Stimulated activated CD4-positive, alpha-beta T cell treated with anti-CD3 and anti-CD28 coated beads, Interleukin-1b, Interleukin-23, amount 100 ng/mL, for 4 hours (primary cell): ENCODE data around the gene SAMD4A.

Experiments
- DNase-seq, 2 donors: peaks; one replicate each; pipeline ENCODE4 v3.0.0-alpha.2; 2020; ENCODE audit warnings: low read depth in 2 of 2

SAMD4A gene

GRCh38 chr14:54565785-54566409 lies 1.0 kb upstream of the SAMD4A start:
- DNase-seq: peak; percentile 66 to 79

GRCh38 chr14:54567224-54567638 lies 303 bp downstream of the SAMD4A start:
- DNase-seq: no peak

GRCh38 chr14:54567639-54568561 lies 972 bp downstream of the SAMD4A start:
- peak in 1 of 2 donors; percentile 22 for DNase-seq

GRCh38 chr14:54568821-54569595 lies 2.1 kb downstream of the SAMD4A start:
- no peak for DNase-seq

- no peak for DNase-seq
Observed at GRCh38 chr14:54570047-54570446, 3.1 kb downstream of the SAMD4A start.

GRCh38 chr14:54570631-54571415 lies 3.9 kb downstream of the SAMD4A start:
- no peak for DNase-seq

GRCh38 chr14:54572316-54572715 lies 5.4 kb downstream of the SAMD4A start:
- DNase-seq: no peak

- DNase-seq: no peak
Observed at GRCh38 chr14:54574528-54574927, 7.6 kb downstream of the SAMD4A start.

GRCh38 chr14:54577494-54577893 lies 10.6 kb downstream of the SAMD4A start:
- DNase-seq: no peak

- DNase-seq: no peak
Observed at GRCh38 chr14:54577977-54578376, 11.0 kb downstream of the SAMD4A start.

GRCh38 chr14:54579621-54580020 lies 12.7 kb downstream of the SAMD4A start:
- DNase-seq: no peak

- no peak for DNase-seq
Observed at GRCh38 chr14:54580933-54581332, 14.0 kb downstream of the SAMD4A start.

- DNase-seq: no peak
Observed at GRCh38 chr14:54582334-54582733, 15.4 kb downstream of the SAMD4A start.

GRCh38 chr14:54584097-54584496 lies 17.2 kb downstream of the SAMD4A start:
- no peak for DNase-seq

- no peak for DNase-seq
Observed at GRCh38 chr14:54585214-54585613, 18.3 kb downstream of the SAMD4A start.

- no peak for DNase-seq
Observed at GRCh38 chr14:54589076-54589475, 22.1 kb downstream of the SAMD4A start.

- DNase-seq: no peak
Observed at GRCh38 chr14:54589843-54590242, 22.9 kb downstream of the SAMD4A start.

GRCh38 chr14:54590481-54590880 lies 23.6 kb downstream of the SAMD4A start:
- no peak for DNase-seq

GRCh38 chr14:54591461-54591860 lies 24.5 kb downstream of the SAMD4A start:
- no peak for DNase-seq

- no peak for DNase-seq
Observed at GRCh38 chr14:54591866-54592265, 24.9 kb downstream of the SAMD4A start.

GRCh38 chr14:54593860-54594259 lies 26.9 kb downstream of the SAMD4A start:
- no peak for DNase-seq

- DNase-seq: no peak
Observed at GRCh38 chr14:54594537-54594936, 27.6 kb downstream of the SAMD4A start.
